CD14-positive monocyte (primary cell): Measurements from ENCODE around the gene PRTN3. TPM values are rescaled to one million over a fixed set of nuclear protein-coding genes. Genes with fewer than 3 reads are reported as not detected.

ENCODE experiments used
- DNase-seq, 3 donors: peaks; one replicate each; pipeline ENCODE4 v3.0.0-alpha.2; 2011 to 2022
- H2AFZ ChIP-seq: 2 replicates; pipeline ENCODE4 v1.6.0; 2012; ENCODE audit warnings: mild to moderate bottlenecking, low read depth, low read length, inconsistent platforms; ENCODE audit not compliant: insufficient read depth, poor library complexity, severe bottlenecking
- H3K27ac ChIP-seq, 2 donors: 1 replicate in 1 of 2; 2 replicates in 1 of 2; pipeline ENCODE4 v1.5.1; 2012 to 2013; ENCODE audit warnings: low read length in 2 of 2, control low read depth in 1 of 2, inconsistent platforms in 1 of 2, low read depth in 1 of 2, mild to moderate bottlenecking in 1 of 2
- H3K27me3 ChIP-seq, 2 donors: one replicate each; pipeline versions ENCODE4 v1.6.0 to v1.6.1; 2011 to 2013; ENCODE audit warnings: low read length in 2 of 2; ENCODE audit not compliant: control insufficient read depth in 2 of 2, insufficient read depth in 2 of 2
- H3K36me3 ChIP-seq, 2 donors: replicated peaks in 1 of 2; 1 replicate in 1 of 2; 2 replicates in 1 of 2; pipeline versions ENCODE4 v1.5.1 to v1.6.1; 2012 to 2013; ENCODE audit warnings: low read length in 2 of 2, control low read depth in 1 of 2, inconsistent platforms in 1 of 2, mild to moderate bottlenecking in 1 of 2; ENCODE audit not compliant: insufficient read depth in 2 of 2, control insufficient read depth in 1 of 2
- H3K4me1 ChIP-seq, 2 donors: 1 replicate in 1 of 2; 2 replicates in 1 of 2; pipeline versions ENCODE4 v1.5.1 to v1.6.1; 2012 to 2013; ENCODE audit warnings: low read length in 2 of 2, control low read depth in 1 of 2, inconsistent platforms in 1 of 2, mild to moderate bottlenecking in 1 of 2, moderate library complexity in 1 of 2; ENCODE audit not compliant: insufficient read depth in 2 of 2, control insufficient read depth in 1 of 2
- H3K4me2 ChIP-seq: replicated peaks from 2 replicates; pipeline ENCODE3; 2012; ENCODE audit warnings: low read length, moderate library complexity, mild to moderate bottlenecking; ENCODE audit not compliant: poor library complexity, severe bottlenecking; ENCODE audit errors: extremely low read depth
- H3K4me3 ChIP-seq, 3 experiments: fragments of 200-600 bp in 1 of 3; sonication (generic) in 1 of 3; replicated peaks in 1 of 3; 1 replicate in 2 of 3; 2 replicates in 1 of 3; pipeline ENCODE4 v1.5.1; 2011 to 2013; ENCODE audit warnings: low read length in 3 of 3, mild to moderate bottlenecking in 3 of 3, control low read depth in 2 of 3, low read depth in 2 of 3, inconsistent platforms in 1 of 3, moderate library complexity in 1 of 3
- H3K79me2 ChIP-seq: 2 replicates; pipeline ENCODE4 v1.6.0; 2012; ENCODE audit warnings: mild to moderate bottlenecking, control low read depth, inconsistent platforms, low read length, moderate library complexity; ENCODE audit not compliant: insufficient read depth
- H3K9ac ChIP-seq: 2 replicates; pipeline ENCODE4 v1.6.0; 2017; ENCODE audit warnings: low read length, mild to moderate bottlenecking; ENCODE audit not compliant: insufficient read depth, poor library complexity, severe bottlenecking
- H3K9me3 ChIP-seq, 2 donors: replicated peaks in 1 of 2; 1 replicate in 1 of 2; 2 replicates in 1 of 2; pipeline versions ENCODE4 v1.5.1 to v1.6.1; 2012 to 2013; ENCODE audit warnings: low read length in 2 of 2, control low read depth in 1 of 2; ENCODE audit not compliant: control insufficient read depth in 1 of 2, insufficient read depth in 1 of 2
- H4K20me1 ChIP-seq: 2 replicates; pipeline ENCODE4 v1.6.0; 2012; ENCODE audit warnings: mild to moderate bottlenecking, low read length, control low read depth, moderate library complexity; ENCODE audit not compliant: insufficient read depth
- H3K27ac Mint-ChIP-seq, 7 donors: one replicate each; pipeline ENCODE4 v1.8.0; 2020; ENCODE audit warnings: mild to moderate bottlenecking in 7 of 7, mixed read lengths in 7 of 7, moderate library complexity in 6 of 7, inconsistent platforms in 2 of 7
- H3K27me3 Mint-ChIP-seq, 3 donors: one replicate each; pipeline ENCODE4 v1.8.0; 2021 to 2022; ENCODE audit warnings: low read depth in 3 of 3, mild to moderate bottlenecking in 3 of 3, mixed read lengths in 3 of 3, moderate library complexity in 3 of 3, inconsistent platforms in 1 of 3
- H3K36me3 Mint-ChIP-seq, 2 donors: one replicate each; pipeline ENCODE4 v1.8.0; 2020; ENCODE audit warnings: mixed read lengths in 2 of 2, inconsistent platforms in 1 of 2, mild to moderate bottlenecking in 1 of 2
- H3K4me1 Mint-ChIP-seq: one replicate; pipeline ENCODE4 v1.8.0; 2020; ENCODE audit warnings: mild to moderate bottlenecking, mixed read lengths
- H3K4me3 Mint-ChIP-seq, 2 donors: one replicate each; pipeline ENCODE4 v1.8.0; 2020; ENCODE audit warnings: mild to moderate bottlenecking in 2 of 2, mixed read lengths in 2 of 2, moderate library complexity in 1 of 2
- H3K9me3 Mint-ChIP-seq, 7 donors: one replicate each; pipeline ENCODE4 v1.8.0; 2020 to 2022; ENCODE audit warnings: mixed read lengths in 7 of 7, mild to moderate bottlenecking in 6 of 7, moderate library complexity in 6 of 7, inconsistent platforms in 2 of 7
- WGBS: methylation state at CpG from one replicate; pipeline ENCODE4 v1.1.5; 2013; ENCODE audit warnings: missing lambda C conversion rate; ENCODE audit not compliant: insufficient coverage; 5-methylcytosine and 5-hydroxymethylcytosine counted together
- intact Hi-C, 2 donors: fragments of 100-400 bp; cut with micrococcal nuclease; formaldehyde crosslinking; loops; one replicate each; pipeline versions ENCODE4 v1.15.0 to v1.15.1; 2023
- polyA plus RNA-seq, 3 donors: library from polyadenylated mRNA; depleted of rRNA in 1 of 3; unstranded in 2 of 3; stranded (reverse) in 1 of 3; fragments of 300-500 nt in 2 of 3; fragments of >200 nt in 1 of 3; fragmentation: Illumina TruSeq in 2 of 3; gene quantifications; 1 replicate in 2 of 3; 2 replicates in 1 of 3; pipeline ENCODE4 v1.2.3, GENCODE V29; 2012 to 2021
- TF ChIP-seq, protein P1 (sequence below): fragments of 200-600 bp; IDR thresholded peaks from one replicate; pipeline ENCODE4 v1.8.0; 2022; ENCODE audit warnings: antibody characterized with exemption, mild to moderate bottlenecking

The PRTN3 gene
- polyA plus RNA-seq, 3 donors = 0.11 TPM; not detected in 2

DNA sequence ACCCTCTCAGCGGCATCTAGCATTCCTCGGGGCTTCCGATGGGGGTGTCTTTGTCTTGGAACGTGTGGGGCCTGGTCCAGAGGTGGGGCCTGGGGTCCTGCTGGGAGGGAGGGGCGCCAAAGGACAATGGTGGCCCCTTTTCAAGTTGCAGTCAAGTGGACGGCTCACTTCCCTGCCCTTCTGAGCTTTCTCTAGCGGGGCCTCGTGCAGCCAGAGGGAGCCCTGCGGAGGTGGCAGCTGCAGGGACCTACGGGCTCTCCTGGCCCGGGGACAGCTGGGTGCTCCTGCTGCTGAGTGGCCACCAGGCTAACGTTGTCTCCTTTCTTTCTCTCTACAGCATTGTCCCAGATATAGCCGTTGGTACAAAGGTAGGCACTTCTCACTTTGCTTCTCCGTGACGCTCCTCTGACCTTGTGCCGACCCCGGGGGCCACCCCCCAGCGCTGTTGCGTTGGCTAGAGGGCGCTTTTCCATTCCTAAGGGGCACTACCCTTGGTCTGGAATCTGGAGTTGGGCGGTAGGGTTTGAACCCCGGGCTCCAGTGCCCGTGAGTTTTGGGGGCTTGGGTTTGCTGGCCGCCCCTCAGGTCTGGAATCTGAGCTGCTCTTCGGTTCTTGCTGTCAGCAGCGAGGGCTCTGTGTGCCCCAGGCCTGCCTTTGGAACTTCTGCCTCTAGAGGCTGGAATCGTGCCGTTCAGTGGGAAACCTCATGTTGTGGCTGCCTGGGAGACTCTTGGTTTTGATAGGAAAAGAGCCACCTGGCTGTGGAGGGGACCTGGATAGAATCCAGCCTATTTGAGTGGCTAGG is 41.5 kb upstream of the PRTN3 start:
- intact Hi-C loops = loop anchor here in 1 of 2 donors (5.0 kb wide), 1 partner anchor 137 kb away; the partner anchor contains the start of gene RNF126

DNA sequence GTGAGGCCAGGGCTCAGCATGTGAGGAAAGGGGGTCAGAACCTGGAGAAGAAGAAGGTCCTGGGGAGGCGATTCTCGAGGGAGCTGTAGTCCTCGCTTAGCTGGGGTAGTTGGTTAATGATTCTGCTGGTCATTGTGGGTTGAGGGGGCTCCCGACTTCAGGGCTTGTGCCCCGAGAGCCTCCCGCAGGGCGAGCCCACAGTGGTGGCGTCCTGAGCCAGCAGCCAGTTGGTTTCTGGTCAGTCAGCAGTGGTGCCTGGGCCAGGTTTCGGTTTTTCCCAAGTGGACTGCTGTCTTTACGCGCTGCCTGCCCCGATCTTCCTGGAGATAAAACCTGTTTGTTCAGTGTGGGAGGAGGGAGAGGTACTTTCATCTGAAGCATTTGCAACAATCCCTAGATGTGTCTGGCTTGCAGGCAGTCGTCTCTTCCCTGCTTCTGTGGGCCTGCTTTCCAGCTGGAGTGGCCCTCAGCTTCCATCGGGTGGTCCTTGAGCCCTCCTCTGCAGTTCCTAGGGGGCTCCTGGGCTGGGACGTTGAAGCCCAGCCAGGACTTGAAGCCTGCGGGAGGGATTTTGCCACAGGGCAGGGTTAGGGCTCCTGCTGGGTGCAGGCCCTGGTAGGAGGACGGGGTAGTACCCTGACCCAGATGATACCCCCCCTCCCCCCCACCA is 40.3 kb upstream of the PRTN3 start:
- no peak overlapping the region for H2AFZ ChIP-seq
- Mint-ChIP-seq H3K4me3 (peak overlapping the region in 1 of 2 donors; percentile 21), H3K36me3 (peaks cover 18 to 50% of the 10 kb centered on the region in 2 donors), H3K27me3 (peaks cover 0 to 1% (median 0%) of the 10 kb centered on the region in 3 donors), H3K4me1 (peaks cover 28% of the 10 kb centered on the region), H3K9me3 (no peaks in the 10 kb centered on the region), H3K27ac (peak overlapping the region in 6 of 7 donors; percentile 10 to 78 (median 38))
- H4K20me1 ChIP-seq = peaks cover 77% of the 10 kb centered on the region
- no peaks in the 10 kb centered on the region for H3K9me3 ChIP-seq
- H3K4me1 ChIP-seq = peaks cover 40 to 47% of the 10 kb centered on the region in 2 donors
- DNase-seq = no peak
- WGBS = 67% methylated on average over 10 of the region's 17 CpGs
- H3K4me3 ChIP-seq = peak overlapping the region in 1 of 3 experiments; percentile 97
- intact Hi-C loops = no loop called here
- H3K4me2 ChIP-seq = peak overlapping the region; percentile 16
- H3K36me3 ChIP-seq = peaks cover 40 to 55% of the 10 kb centered on the region in 2 donors
- H3K79me2 ChIP-seq = peaks cover 82% of the 10 kb centered on the region
- no peaks in the 10 kb centered on the region for H3K27me3 ChIP-seq
- peak overlapping the region; percentile 22 to 59 for H3K27ac ChIP-seq
- TF ChIP-seq, protein P1, sequence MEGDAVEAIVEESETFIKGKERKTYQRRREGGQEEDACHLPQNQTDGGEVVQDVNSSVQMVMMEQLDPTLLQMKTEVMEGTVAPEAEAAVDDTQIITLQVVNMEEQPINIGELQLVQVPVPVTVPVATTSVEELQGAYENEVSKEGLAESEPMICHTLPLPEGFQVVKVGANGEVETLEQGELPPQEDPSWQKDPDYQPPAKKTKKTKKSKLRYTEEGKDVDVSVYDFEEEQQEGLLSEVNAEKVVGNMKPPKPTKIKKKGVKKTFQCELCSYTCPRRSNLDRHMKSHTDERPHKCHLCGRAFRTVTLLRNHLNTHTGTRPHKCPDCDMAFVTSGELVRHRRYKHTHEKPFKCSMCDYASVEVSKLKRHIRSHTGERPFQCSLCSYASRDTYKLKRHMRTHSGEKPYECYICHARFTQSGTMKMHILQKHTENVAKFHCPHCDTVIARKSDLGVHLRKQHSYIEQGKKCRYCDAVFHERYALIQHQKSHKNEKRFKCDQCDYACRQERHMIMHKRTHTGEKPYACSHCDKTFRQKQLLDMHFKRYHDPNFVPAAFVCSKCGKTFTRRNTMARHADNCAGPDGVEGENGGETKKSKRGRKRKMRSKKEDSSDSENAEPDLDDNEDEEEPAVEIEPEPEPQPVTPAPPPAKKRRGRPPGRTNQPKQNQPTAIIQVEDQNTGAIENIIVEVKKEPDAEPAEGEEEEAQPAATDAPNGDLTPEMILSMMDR = no peak
- no peak overlapping the region for H3K9ac ChIP-seq

More for the DNA sequence above, 41.5 kb upstream of the PRTN3 start:
- Mint-ChIP-seq H3K27me3 (peaks cover 0 to 1% (median 0%) of the 10 kb centered on the region in 3 donors), H3K27ac (peak overlapping the region; percentile 60 to 94 (median 71)), H3K36me3 (peaks cover 16 to 43% of the 10 kb centered on the region in 2 donors), H3K4me1 (peaks cover 28% of the 10 kb centered on the region), H3K9me3 (peaks cover 0 to 1% (median 0%) of the 10 kb centered on the region in 7 donors), H3K4me3 (peak overlapping the region; percentile 85 to 93)
- Histone ChIP-seq H3K27me3 (no peaks in the 10 kb centered on the region), H3K9me3 (no peaks in the 10 kb centered on the region), H3K4me1 (peaks cover 40 to 47% of the 10 kb centered on the region in 2 donors), H3K9ac (peak overlapping the region; percentile 83), H3K27ac (peak overlapping the region; percentile 46 to 73), H3K4me3 (peak overlapping the region; percentile 85 to 97 (median 88)), H2AFZ (no peak overlapping the region), H3K79me2 (peaks cover 70% of the 10 kb centered on the region), H3K4me2 (peak overlapping the region; percentile 96), H4K20me1 (peaks cover 65% of the 10 kb centered on the region), H3K36me3 (peaks cover 30 to 43% of the 10 kb centered on the region in 2 donors)
- TF ChIP-seq, protein P1 = no peak
- WGBS = 20% methylated on average over 24 of the region's 28 CpGs
- DNase-seq = no peak
